ENCODE measurements around the gene SHQ1.
A peak's percentile ranks its signal among the peaks of the same experiment; 100 is the strongest.

The SHQ1 gene

GRCh38 chr3:72847751-72848702 lies at the start of gene SHQ1:
TSS of gene SHQ1 (minus strand) at chr3:72848445. CDS start at chr3:72848340, 105 bp downstream.
- peak; percentile 93 for DNase-seq

DNA sequence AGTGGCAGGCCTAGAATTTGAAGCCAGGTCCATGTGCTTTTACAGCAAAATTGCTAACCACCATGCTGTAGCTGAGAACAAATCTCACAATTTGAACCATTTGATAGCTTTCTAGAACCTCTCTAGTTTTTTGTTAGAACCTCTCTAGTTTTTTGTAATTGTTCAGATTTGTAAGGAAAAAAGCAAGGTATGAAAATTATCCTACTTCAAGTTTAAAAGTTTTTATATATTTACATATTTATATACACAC lies 49.4 kb upstream of the SHQ1 start:
- DNase-seq = no peak

- no peak for DNase-seq
These were observed 48.9 kb upstream of the SHQ1 start for GRCh38 chr3:72896996-72897757.

- DNase-seq = no peak
These were observed 46.8 kb upstream of the SHQ1 start for GRCh38 chr3:72894976-72895552.

GRCh38 chr3:72892870-72893269 lies 44.6 kb upstream of the SHQ1 start:
- DNase-seq = no peak

- DNase-seq = peak; percentile 19
These were observed 44.0 kb upstream of the SHQ1 start for GRCh38 chr3:72892081-72892775.

DNA sequence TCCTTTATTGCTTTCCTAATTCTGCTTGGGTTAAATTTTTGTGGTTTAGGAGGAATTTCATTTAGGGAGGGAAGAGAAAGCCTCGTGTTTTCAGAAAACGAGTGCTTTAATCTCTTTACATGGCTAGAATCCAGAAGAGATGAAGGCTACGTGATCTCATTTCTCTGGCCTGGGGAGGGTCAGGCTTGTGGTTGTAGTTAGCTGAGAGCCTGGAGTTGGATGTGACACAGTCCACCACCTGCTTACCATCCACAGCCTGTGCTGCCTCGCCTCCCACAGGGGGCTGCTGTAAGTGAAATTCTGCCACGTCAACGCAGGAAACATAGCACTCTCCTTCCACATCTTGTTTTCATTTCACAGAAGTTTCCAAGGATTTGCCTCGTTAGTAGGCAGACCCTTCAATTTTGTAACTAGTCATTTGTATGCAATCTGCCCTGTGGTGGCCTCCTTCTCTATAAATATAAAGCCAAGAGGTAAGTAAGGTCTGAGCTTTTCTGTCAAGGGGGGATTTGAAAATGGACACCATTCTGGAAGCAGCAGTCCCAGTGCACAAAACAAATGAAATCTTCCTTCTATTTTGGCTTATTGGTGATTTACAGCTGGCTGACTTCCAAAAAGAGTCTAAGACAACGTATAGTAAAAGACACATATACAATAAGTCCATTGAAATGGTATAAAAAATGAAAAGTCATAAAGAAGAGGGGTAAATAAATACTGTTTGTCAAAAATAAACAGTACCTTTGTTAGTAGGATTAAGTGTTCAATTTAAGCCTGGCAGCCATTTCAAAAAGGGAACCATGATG lies 43.0 kb upstream of the SHQ1 start:
- DNase-seq = peak; percentile 58

DNA sequence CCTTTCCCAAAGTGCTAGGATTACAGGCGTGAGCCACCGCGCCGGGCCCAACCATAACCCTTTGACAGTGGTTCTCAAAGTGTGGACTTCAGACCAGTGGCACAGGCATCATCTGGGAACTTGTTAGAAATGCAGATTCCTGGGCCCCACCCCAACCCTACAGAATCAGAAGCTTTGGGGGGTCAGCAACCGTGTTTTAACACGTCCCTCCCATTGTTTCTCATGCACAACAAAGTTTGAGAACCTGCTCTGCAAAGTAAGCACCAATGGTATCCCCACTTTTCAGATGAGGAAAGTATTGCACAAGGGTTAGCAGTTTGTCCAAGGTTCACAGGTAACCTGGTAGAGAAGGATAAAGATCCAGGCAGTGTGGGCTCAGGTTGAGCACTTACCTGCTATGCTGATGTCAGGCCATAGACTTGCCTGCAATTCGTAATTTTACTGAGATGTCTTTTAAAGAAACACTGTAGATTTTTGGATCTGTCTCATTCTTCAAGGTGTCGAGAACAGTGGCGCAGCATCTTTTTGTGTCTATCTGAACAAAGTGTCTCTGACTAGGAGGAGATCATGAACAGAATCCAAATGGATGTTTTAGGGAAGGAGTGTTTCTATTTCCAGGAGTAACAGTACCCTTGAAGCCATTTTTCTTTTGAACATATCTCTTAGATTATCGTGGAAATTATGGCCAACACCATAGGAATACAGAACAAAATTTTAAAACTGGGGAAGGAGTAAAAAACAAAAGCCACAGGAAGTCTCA lies 42.1 kb upstream of the SHQ1 start:
- no peak for DNase-seq

DNA sequence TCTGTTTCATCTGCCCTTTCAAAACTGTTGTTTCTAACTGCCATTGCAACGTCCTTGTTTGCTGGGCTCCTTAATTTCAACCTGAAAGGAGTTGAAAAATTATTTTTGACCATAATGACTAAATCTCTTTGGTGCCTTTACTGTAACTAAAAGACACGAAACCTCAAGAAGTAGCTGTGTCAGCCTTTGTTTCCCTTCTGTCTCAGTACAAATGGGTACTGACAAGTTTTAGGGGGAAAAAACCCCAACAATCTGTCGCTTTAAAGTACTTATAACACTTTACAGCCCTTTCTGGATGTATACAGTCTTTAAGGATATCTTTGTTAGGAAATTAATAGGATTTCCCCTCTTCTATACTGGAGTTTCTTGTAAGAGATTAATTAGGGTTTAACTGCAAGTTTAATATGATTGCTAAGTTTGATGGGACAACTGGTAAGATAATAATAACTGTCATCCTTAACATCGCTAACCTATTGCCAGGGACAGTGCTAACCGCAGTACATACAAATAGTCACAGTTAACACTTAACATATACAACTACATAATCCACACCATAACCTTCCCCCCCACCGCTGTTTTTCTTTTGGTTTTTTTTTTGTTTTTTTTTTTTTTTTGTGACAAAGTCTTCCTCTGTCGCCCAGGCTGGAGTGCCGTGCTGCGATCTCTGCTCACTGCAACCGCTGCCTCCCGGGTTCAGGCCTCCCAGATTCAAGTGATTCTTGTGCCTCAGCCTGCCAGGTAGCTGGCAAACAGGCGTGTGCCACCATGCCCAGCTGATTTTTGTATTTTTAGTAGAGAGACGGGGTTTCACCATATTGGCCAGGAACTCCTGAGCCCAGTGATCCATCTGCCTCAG lies 41.3 kb upstream of the SHQ1 start:
- DNase-seq = no peak

DNA sequence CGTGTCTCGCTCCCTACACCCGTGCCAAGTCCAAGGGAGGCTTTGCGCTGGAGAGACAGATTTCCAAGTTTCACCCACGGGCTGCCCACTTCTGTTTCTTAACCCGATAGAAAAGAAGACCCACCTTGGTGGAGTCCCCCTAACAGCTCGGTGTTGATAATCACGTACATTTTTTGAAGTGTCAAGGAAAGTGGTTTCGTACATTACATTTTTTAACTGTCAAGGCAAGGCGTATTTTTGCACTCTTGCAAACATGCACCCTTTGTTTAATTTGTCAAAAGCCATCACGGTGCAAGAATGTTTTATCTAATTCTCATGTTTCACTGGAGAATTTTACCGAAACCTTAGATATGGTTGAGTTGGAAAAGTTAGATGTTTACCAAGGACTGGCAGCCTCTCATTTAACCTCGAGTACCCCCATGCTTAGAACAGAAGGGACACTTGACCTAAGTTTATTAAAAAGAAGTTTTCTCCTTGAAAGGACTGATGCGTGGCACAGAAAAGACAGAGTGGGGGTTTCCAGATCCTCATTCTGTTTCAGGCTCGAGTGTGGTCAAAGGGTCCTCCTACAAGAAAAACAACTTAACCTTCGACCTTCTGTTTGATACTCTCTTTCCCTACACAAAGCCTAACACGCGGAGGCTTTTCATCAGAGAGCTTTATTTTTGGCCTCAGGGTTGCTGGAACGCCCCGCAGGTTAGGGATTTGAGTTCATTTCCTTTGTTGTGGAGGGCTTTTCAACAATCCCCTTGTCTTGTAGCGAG lies 40.5 kb upstream of the SHQ1 start:
- DNase-seq = no peak

DNA sequence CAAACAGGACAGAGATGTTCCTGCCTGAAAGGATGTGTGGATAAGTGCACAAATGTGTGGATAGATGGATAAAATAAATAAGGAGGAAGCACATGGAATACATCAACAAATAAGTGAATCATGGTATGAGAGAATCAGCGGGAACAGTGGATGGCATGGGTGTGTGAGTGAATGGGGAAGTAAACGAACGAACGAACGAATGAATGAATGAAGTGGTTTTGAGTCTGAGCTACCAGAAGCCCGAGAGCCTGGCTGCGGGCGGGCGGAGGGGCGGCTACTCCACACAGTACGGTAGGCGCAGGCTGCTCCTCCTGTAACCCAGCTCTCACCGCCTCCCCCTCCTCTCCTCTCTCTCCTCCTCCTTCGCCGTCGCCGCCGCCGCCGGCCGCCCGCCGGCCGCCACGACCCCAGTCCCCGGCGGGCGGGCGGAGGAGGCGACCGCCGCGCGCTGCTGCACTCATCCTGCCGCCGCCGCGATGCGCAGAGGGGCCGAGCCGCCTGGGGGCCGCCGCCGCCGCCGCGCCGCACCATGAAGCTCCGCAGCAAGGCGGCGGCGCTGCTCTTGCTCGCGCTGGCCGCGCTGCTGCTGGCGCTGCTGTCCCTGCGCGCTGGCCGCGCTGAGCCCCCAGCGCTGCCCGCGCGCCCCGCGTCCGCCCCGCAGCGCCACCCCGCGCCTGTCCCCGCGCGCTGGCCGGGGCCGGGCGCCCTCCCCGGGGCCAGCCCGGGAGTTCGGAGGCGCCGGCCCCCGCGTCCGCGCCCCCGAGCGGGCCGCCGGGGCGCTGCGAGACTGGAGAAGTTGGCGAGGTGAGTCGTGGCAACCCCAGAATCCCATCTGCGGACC lies 39.7 kb upstream of the SHQ1 start, which contains the start of gene GXYLT2:
TSS of gene GXYLT2 (plus strand) at position 342 of the 841 bp plus-strand sequence. CDS start at position 530, 188 bp downstream.
- DNase-seq = peak; percentile 37

GRCh38 chr3:72887343-72887704 lies 39.1 kb upstream of the SHQ1 start:
- DNase-seq = no peak

GRCh38 chr3:72872183-72872582 lies 23.9 kb upstream of the SHQ1 start:
- DNase-seq = no peak

GRCh38 chr3:72862314-72863090 lies 14.3 kb upstream of the SHQ1 start:
- no peak for DNase-seq

- no peak for DNase-seq
These were observed 12.6 kb upstream of the SHQ1 start for GRCh38 chr3:72860846-72861245.

- DNase-seq = no peak
These were observed 11.8 kb upstream of the SHQ1 start for GRCh38 chr3:72860053-72860452.

GRCh38 chr3:72855001-72855400 lies 6.8 kb upstream of the SHQ1 start:
- DNase-seq = no peak

GRCh38 chr3:72848703-72849081 lies 447 bp upstream of the SHQ1 start:
- no peak for DNase-seq
